T-helper 1 cell (primary cell): ENCODE measurements around the gene SUGCT.

Source experiments
- DNase-seq, 5 donors: peaks; one replicate each; pipeline ENCODE4 v3.0.0-alpha.2; 2012 to 2020

Gene SUGCT

GRCh38 chr7:40536421-40536820 lies 401.6 kb downstream of the SUGCT start:
- DNase-seq = no peak

GRCh38 chr7:40538281-40538680 lies 403.5 kb downstream of the SUGCT start:
- DNase-seq = no peak

- DNase-seq = no peak
Observed at GRCh38 chr7:40541336-40541735, 406.5 kb downstream of the SUGCT start.

- DNase-seq = no peak
Observed at GRCh38 chr7:40542982-40543741, 408.4 kb downstream of the SUGCT start.

- no peak for DNase-seq
Observed at GRCh38 chr7:40544221-40544723, 409.5 kb downstream of the SUGCT start.

GRCh38 chr7:40544871-40545303 lies 410.1 kb downstream of the SUGCT start:
- DNase-seq = no peak

- DNase-seq = no peak
Observed at GRCh38 chr7:40545739-40546138, 410.9 kb downstream of the SUGCT start.

GRCh38 chr7:40546616-40547501 lies 412.1 kb downstream of the SUGCT start:
- DNase-seq = no peak

- DNase-seq = no peak
Observed at GRCh38 chr7:40549372-40550039, 414.7 kb downstream of the SUGCT start.

- DNase-seq = peak in 1 of 5 donors; percentile 2
Observed at GRCh38 chr7:40551685-40552576, 417.1 kb downstream of the SUGCT start.

GRCh38 chr7:40560672-40561071 lies 425.9 kb downstream of the SUGCT start:
- DNase-seq = no peak

- no peak for DNase-seq
Observed at GRCh38 chr7:40566879-40567278, 432.1 kb downstream of the SUGCT start.

GRCh38 chr7:40569326-40569725 lies 434.5 kb downstream of the SUGCT start:
- DNase-seq = no peak

GRCh38 chr7:40570223-40570622 lies 435.4 kb downstream of the SUGCT start:
- no peak for DNase-seq

- DNase-seq = no peak
Observed at GRCh38 chr7:40571796-40572195, 437.0 kb downstream of the SUGCT start.

- DNase-seq = no peak
Observed at GRCh38 chr7:40572810-40573465, 438.1 kb downstream of the SUGCT start.

- DNase-seq = no peak
Observed at GRCh38 chr7:40579401-40579800, 444.6 kb downstream of the SUGCT start.

- DNase-seq = no peak
Observed at GRCh38 chr7:40580776-40581175, 446.0 kb downstream of the SUGCT start.

- no peak for DNase-seq
Observed at GRCh38 chr7:40582539-40582938, 447.7 kb downstream of the SUGCT start.

- DNase-seq = no peak
Observed at GRCh38 chr7:40583667-40584444, 449.1 kb downstream of the SUGCT start.
